Astrocyte (in vitro differentiated cells and primary cell): ENCODE measurements around the gene CMPK1. TPM values are rescaled to one million over a fixed set of nuclear protein-coding genes. Genes with fewer than 3 reads are reported as not detected.

ENCODE experiments used
- DNase-seq: peaks from one replicate; pipeline ENCODE4 v3.0.0-alpha.2; 2010; ENCODE audit warnings: low read depth
- FAIRE-seq: peaks from 2 replicates; lab custom pipeline; 2011; peaks lifted over from hg19 to GRCh38; lab: Jason Lieb, UNC
- H2AFZ ChIP-seq: 2 replicates; pipeline ENCODE4 v1.6.0; 2012; ENCODE audit warnings: low read depth, low read length, inconsistent platforms
- H3K27ac ChIP-seq: 2 replicates; pipeline ENCODE4 v1.5.1; 2011; ENCODE audit warnings: low read depth, low read length, inconsistent platforms
- H3K27me3 ChIP-seq: 2 replicates; pipeline ENCODE4 v1.6.0; 2011; ENCODE audit warnings: low read length, inconsistent platforms; ENCODE audit not compliant: insufficient read depth
- H3K36me3 ChIP-seq: 2 replicates; pipeline ENCODE4 v1.5.1; 2011; ENCODE audit warnings: low read length, inconsistent platforms; ENCODE audit not compliant: insufficient read depth
- H3K4me1 ChIP-seq: 2 replicates; pipeline ENCODE4 v1.5.1; 2011; ENCODE audit warnings: low read length, inconsistent platforms; ENCODE audit not compliant: insufficient read depth
- H3K4me2 ChIP-seq: 2 replicates; pipeline ENCODE4 v1.6.0; 2012; ENCODE audit warnings: low read length, inconsistent platforms
- H3K4me3 ChIP-seq: 2 replicates; pipeline ENCODE4 v1.5.1; 2011; ENCODE audit warnings: low read depth, mild to moderate bottlenecking, low read length, inconsistent platforms; ENCODE audit not compliant: insufficient read depth
- H3K79me2 ChIP-seq: 2 replicates; pipeline ENCODE4 v1.6.0; 2012; ENCODE audit warnings: mild to moderate bottlenecking, low read length, inconsistent platforms; ENCODE audit not compliant: insufficient read depth
- H3K9ac ChIP-seq: 2 replicates; pipeline ENCODE4 v1.6.0; 2012; ENCODE audit warnings: mild to moderate bottlenecking, low read length, inconsistent platforms
- H3K9me3 ChIP-seq: 2 replicates; pipeline ENCODE4 v1.5.1; 2012; ENCODE audit warnings: low read depth, mild to moderate bottlenecking, low read length, inconsistent platforms; ENCODE audit not compliant: insufficient read depth
- H4K20me1 ChIP-seq: 2 replicates; pipeline ENCODE4 v1.6.0; 2012; ENCODE audit warnings: low read length, inconsistent platforms; ENCODE audit not compliant: insufficient read depth
- H3K27ac Mint-ChIP-seq: one replicate; pipeline ENCODE4 v1.8.0; 2021; ENCODE audit warnings: mild to moderate bottlenecking, mixed read lengths; ENCODE audit not compliant: unreplicated experiment
- H3K27me3 Mint-ChIP-seq: one replicate; pipeline ENCODE4 v1.8.0; 2021; ENCODE audit warnings: low read depth, mixed read lengths; ENCODE audit not compliant: unreplicated experiment
- H3K36me3 Mint-ChIP-seq: one replicate; pipeline ENCODE4 v1.8.0; 2021; ENCODE audit warnings: low read depth, mixed read lengths; ENCODE audit not compliant: unreplicated experiment
- H3K4me1 Mint-ChIP-seq: one replicate; pipeline ENCODE4 v1.8.0; 2021; ENCODE audit warnings: low read depth, mixed read lengths; ENCODE audit not compliant: unreplicated experiment
- H3K4me3 Mint-ChIP-seq: one replicate; pipeline ENCODE4 v1.8.0; 2021; ENCODE audit warnings: mild to moderate bottlenecking, moderate library complexity, mixed read lengths; ENCODE audit not compliant: unreplicated experiment
- H3K9me3 Mint-ChIP-seq: one replicate; pipeline ENCODE4 v1.8.0; 2021; ENCODE audit warnings: mild to moderate bottlenecking, mixed read lengths; ENCODE audit not compliant: unreplicated experiment
- EZH2 ChIP-seq: IDR thresholded peaks from 2 replicates; pipeline ENCODE4 v1.6.1; 2012; ENCODE audit warnings: mild to moderate bottlenecking, low read length, inconsistent platforms; ENCODE audit not compliant: insufficient read depth
- total RNA-seq: library from RNA; stranded (reverse); gene quantifications from 2 replicates; pipeline ENCODE4 v1.2.1, GENCODE V29; 2021
- TF ChIP-seq, protein P1 (sequence below): IDR thresholded peaks from 2 replicates; pipeline ENCODE4 v1.5.1; 2011; ENCODE audit warnings: low read depth, mild to moderate bottlenecking, inconsistent platforms, low read length, moderate library complexity; ENCODE audit not compliant: insufficient read depth

Gene CMPK1
- total RNA-seq, 1 donor from 2014 or later, result 136 TPM

DNA sequence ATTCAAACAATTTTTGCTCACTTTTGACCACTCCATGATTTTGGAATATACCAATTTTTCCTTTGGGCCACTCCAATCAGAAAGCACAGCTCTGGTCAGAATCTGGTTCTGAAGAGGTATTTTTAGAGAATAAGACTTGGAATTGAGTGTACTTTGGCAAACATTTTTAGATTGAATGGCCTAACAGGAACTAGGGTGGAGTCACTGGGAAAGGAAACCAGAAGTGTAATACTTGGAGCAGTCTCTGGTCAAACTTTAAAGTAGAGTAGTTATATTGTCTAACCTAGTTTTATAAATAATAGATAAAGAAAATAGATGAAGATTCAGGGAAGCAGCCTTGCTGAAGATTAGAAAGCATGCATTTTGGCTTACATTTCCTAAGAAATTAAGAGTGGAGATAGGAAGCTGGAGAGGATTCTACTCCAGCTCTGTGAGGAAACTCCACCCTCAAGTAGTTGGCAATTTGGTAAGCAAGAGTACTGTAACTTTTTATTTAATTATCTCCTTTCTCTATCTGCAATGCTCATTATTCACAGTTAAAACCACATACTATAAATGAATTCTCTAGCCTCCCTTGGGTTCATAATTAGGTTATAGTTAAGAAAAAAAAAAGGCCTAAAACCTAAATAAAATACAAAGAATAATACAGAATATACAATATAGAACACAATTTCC lies 35.4 kb upstream of the CMPK1 start:
- Histone ChIP-seq H3K79me2 (no peaks in the 10 kb centered on the region), H4K20me1 (no peaks in the 10 kb centered on the region), H3K9ac (no peak overlapping the region), H3K36me3 (peaks cover 37% of the 10 kb centered on the region), H3K4me3 (no peak overlapping the region), H3K4me2 (no peak overlapping the region), H3K27me3 (no peaks in the 10 kb centered on the region), H2AFZ (no peak overlapping the region), H3K27ac (no peak overlapping the region), H3K9me3 (no peaks in the 10 kb centered on the region), H3K4me1 (no peaks in the 10 kb centered on the region)
- DNase-seq (no peak), FAIRE-seq (no peak)
- Mint-ChIP-seq H3K36me3 (peaks cover 7% of the 10 kb centered on the region), H3K9me3 (no peaks in the 10 kb centered on the region), H3K27me3 (no peaks in the 10 kb centered on the region), H3K27ac (no peak overlapping the region), H3K4me3 (no peak overlapping the region), H3K4me1 (no peaks in the 10 kb centered on the region)
- TF ChIP-seq, protein P1, sequence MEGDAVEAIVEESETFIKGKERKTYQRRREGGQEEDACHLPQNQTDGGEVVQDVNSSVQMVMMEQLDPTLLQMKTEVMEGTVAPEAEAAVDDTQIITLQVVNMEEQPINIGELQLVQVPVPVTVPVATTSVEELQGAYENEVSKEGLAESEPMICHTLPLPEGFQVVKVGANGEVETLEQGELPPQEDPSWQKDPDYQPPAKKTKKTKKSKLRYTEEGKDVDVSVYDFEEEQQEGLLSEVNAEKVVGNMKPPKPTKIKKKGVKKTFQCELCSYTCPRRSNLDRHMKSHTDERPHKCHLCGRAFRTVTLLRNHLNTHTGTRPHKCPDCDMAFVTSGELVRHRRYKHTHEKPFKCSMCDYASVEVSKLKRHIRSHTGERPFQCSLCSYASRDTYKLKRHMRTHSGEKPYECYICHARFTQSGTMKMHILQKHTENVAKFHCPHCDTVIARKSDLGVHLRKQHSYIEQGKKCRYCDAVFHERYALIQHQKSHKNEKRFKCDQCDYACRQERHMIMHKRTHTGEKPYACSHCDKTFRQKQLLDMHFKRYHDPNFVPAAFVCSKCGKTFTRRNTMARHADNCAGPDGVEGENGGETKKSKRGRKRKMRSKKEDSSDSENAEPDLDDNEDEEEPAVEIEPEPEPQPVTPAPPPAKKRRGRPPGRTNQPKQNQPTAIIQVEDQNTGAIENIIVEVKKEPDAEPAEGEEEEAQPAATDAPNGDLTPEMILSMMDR, result no peak
- no peak for TF ChIP-seq EZH2

DNA sequence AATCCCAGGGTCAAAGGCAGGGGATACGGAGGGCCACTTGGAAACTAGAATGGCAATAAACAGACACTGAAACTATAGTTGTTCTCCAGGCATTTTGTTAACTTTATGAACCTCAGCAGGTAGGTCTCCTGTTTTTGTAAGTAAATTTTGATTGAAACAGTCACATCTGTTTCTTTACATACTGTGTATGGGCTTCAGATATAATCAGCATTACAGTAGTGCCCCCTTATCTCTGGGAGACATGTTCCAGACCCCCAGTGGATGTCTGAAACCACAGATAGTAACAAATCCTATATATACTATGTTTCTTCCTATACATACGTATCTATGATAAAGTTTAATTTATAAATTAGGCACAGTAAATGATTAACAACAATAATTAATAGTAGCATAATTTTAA lies 31.1 kb upstream of the CMPK1 start:
- peaks cover 14% of the 10 kb centered on the region for H3K79me2 ChIP-seq
- peaks cover 31% of the 10 kb centered on the region for H3K36me3 ChIP-seq
- no peak overlapping the region for H3K4me2 ChIP-seq
- H3K9me3 Mint-ChIP-seq, result no peaks in the 10 kb centered on the region
- TF ChIP-seq, protein P1, result no peak
- no peak for TF ChIP-seq EZH2
- no peaks in the 10 kb centered on the region for H4K20me1 ChIP-seq
- DNase-seq (no peak), FAIRE-seq (no peak)
- H3K4me3 ChIP-seq, result no peak overlapping the region
- H2AFZ ChIP-seq, result no peak overlapping the region
- H3K27me3 ChIP-seq, result no peaks in the 10 kb centered on the region
- H3K9me3 ChIP-seq, result no peaks in the 10 kb centered on the region
- peaks cover 10% of the 10 kb centered on the region for H3K36me3 Mint-ChIP-seq
- H3K27ac Mint-ChIP-seq, result no peak overlapping the region
- H3K4me3 Mint-ChIP-seq, result no peak overlapping the region
- no peaks in the 10 kb centered on the region for H3K4me1 Mint-ChIP-seq
- no peak overlapping the region for H3K9ac ChIP-seq
- no peak overlapping the region for H3K27ac ChIP-seq
- no peaks in the 10 kb centered on the region for H3K27me3 Mint-ChIP-seq
- no peaks in the 10 kb centered on the region for H3K4me1 ChIP-seq

DNA sequence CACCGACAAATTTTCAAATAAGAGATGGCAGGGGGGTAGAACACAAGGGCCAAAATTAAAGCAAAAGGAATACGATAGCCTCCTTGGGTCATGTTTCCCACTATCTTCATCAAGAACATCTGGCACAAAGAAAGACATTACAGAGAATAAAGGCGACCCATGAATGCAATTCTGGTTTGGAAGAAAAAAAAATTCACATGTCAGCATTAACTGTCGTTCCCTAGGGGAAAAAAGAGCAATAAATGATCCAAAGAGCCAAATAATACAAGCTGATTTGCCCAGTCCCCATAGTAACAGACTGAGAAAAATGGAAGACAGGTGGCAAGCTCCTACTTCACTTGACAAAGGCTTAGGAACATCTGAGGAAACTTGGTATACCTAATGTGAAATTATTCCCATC lies 24.2 kb upstream of the CMPK1 start:
- Mint-ChIP-seq H3K36me3 (no peaks in the 10 kb centered on the region), H3K4me1 (peaks cover 6% of the 10 kb centered on the region), H3K9me3 (no peaks in the 10 kb centered on the region), H3K4me3 (no peak overlapping the region), H3K27me3 (no peaks in the 10 kb centered on the region), H3K27ac (no peak overlapping the region)
- FAIRE-seq (no peak), DNase-seq (no peak)
- Histone ChIP-seq H3K4me1 (no peaks in the 10 kb centered on the region), H3K9me3 (no peaks in the 10 kb centered on the region), H4K20me1 (no peaks in the 10 kb centered on the region), H2AFZ (no peak overlapping the region), H3K9ac (no peak overlapping the region), H3K4me3 (no peak overlapping the region), H3K27me3 (no peaks in the 10 kb centered on the region), H3K79me2 (peaks cover 59% of the 10 kb centered on the region), H3K4me2 (no peak overlapping the region), H3K36me3 (peaks cover 13% of the 10 kb centered on the region), H3K27ac (no peak overlapping the region)
- TF ChIP-seq EZH2, result no peak
- TF ChIP-seq, protein P1, result no peak
